Measurements from ENCODE around the gene RAB37.

Gene RAB37

DNA sequence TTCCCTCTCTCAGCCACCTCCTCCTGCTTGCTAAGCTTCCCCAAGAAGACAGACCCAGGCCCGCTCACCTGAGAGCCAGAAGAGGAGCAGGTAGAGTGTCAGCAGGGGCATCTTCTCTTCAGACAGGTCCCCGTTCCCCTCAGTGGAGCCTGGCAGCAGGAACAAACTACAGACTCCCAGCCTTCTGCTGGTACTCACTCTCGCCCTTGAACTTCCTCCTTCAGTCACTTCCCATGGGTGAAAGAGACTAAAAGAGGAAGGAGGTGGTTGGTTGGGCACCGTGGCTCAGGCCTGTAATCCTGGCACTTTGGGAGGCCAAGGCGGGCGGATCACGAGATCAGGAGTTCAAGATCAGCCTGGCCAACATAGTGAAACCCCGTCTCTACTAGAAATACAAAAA, 24.3 kb upstream of the RAB37 start, which contains the start of gene CD300LF:
CD300LF (minus strand) TSS at position 168 of the 400 bp plus-strand sequence; CDS start at position 111, 57 bp downstream.
- DNase-seq (ENCODE audit: insufficient read length, low spot score) (no peak), FAIRE-seq (no peak)
- no peak for TF ChIP-seq POLR2A (IDR thresholded peaks at IDR 0.05; ENCODE audit: low read depth, low read length)

DNA sequence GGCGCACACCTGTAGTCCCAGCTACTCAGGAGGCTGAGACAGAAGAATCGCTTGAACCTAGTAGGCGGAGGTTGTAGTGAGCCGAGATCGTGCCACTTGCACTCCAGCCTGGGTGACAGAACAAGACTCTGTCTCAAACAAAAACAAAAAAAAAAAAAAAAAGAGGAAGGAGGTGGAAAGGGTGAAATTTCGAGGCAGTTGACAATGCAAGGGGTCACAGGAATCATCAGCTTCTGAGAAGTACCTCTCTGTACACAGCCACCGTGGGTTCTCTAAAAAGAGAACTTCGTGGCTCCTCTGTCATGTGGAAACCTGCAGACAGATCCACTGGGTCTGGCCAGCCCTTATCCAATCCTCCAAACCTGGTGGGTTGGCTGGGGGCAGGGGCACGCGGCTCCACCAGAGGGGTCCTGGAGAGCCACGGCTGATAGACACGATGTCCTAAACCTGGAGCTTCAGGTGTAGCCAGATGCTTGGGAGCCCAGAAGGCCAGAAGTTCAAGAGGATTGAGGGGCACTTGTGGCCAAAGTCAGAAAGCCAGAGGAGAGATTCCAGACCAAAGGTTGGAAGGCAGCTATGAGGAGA, 23.8 kb upstream of the RAB37 start:
- DNase-seq (ENCODE audit: insufficient read length, low spot score) (no peak), FAIRE-seq (no peak)
- no peak for TF ChIP-seq POLR2A (IDR thresholded peaks at IDR 0.05; ENCODE audit: low read depth, low read length)

DNA sequence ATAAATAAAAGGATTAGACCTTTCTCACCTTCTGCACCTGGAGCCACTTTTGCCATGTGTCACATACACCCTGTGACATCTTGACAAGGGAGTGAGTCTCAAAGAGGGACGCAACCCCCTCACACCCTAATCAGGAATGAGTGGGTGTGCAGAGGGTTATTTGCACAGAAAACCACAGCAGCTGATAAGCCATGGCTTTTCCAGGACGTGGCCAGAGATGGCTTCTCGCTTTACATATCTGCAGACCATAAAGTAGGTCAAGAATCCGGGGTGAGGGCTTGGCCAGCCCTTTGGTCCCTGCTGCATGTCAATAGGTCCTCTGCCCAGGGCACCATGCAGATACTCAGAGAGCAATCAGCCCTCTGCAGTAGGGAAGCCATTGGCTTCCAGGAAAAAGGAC, 21.9 kb upstream of the RAB37 start:
- DNase-seq (ENCODE audit: insufficient read length, low spot score), result no peak
- no peak for TF ChIP-seq POLR2A (IDR thresholded peaks at IDR 0.05; ENCODE audit: low read depth, low read length)
- FAIRE-seq, result no peak

DNA sequence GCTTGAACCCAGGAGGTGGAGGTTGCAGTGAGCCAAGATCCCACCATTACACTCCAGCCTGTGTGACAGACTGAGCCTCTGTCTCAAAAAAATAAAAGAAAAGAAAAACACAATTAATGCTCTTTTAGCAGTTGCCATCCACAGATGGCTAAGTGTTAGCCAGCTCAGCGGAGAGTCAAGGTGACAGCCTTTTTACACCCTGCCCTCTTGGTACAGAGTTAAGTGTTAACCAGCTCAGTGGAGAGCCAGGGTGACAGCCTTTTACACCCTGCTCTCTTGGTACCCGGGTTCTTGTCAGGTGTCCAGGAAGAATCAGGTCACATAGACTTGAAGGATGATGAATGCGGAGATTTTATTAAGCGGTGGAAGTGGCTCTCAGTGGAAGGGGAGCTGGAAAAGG, 16.6 kb upstream of the RAB37 start:
- DNase-seq (ENCODE audit: insufficient read length, low spot score) (no peak), FAIRE-seq (no peak)
- no peak for TF ChIP-seq POLR2A (IDR thresholded peaks at IDR 0.05; ENCODE audit: low read depth, low read length)

DNA sequence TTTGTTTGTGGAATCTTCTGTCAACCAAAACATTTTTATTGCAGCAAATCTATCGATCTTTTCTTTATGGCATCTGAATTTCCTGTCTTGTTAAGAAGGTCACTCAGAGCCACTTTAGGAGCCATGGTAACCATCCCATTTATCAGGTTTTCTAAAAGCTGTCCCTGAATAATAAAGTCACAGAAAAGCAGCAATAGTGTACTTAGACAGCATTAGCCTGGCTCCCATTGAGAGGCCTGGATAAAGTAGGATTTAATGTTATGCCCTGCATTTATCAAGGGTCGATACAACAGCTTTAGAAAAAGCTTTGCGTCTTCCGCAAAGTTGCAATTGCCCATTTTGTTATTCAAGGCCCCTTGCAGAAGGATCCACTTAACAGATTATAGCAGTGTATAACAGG, 14.3 kb upstream of the RAB37 start:
- no peak for FAIRE-seq

DNA sequence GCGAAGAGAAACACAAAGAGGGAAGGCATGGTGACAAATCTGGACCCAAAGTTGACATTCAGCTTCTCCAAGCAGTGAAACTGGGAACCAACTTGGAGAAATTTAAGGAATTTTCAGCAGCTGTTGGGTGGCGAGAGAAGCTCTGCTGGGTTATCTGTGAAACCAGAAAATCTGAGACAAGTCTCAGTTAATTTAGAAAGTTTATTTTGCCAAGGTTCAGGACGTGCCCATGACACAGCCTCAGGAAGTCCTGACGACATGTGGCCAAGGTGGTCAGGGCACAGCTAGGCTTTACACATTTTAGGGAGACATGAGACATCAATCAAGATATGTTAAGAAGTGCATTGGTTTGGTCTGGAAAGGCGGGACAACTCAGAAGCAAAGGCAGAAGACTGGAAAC, 13.2 kb upstream of the RAB37 start:
- no peak for FAIRE-seq
- no peak for DNase-seq (ENCODE audit: insufficient read length, low spot score)
- no peak for TF ChIP-seq POLR2A (IDR thresholded peaks at IDR 0.05; ENCODE audit: low read depth, low read length)

More for the DNA sequence above, 14.3 kb upstream of the RAB37 start:
- TF ChIP-seq POLR2A (IDR thresholded peaks at IDR 0.05; ENCODE audit: low read depth, low read length), result no peak
- no peak for DNase-seq (ENCODE audit: insufficient read length, low spot score)

DNA sequence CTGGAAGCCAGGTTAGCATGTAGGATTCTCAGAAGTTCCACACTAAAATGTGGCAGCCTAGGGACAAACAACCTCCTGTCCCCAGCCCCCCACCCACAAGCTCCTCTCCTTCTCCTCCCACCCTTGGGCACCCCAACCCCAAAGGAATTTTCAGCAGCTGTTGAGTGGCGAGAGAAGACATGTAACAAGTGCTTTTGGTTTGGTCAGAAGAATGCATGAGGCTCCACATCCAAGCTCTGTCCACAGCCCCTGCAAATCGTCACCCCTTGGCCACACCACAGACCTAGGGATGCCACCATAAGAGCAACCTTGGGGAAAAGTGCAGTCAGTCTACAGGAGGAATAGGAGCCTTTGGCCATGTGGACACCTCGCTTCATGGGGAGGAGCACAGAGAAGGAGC, 11.9 kb upstream of the RAB37 start:
- no peak for TF ChIP-seq POLR2A (IDR thresholded peaks at IDR 0.05; ENCODE audit: low read depth, low read length)
- DNase-seq (ENCODE audit: insufficient read length, low spot score) (no peak), FAIRE-seq (no peak)

DNA sequence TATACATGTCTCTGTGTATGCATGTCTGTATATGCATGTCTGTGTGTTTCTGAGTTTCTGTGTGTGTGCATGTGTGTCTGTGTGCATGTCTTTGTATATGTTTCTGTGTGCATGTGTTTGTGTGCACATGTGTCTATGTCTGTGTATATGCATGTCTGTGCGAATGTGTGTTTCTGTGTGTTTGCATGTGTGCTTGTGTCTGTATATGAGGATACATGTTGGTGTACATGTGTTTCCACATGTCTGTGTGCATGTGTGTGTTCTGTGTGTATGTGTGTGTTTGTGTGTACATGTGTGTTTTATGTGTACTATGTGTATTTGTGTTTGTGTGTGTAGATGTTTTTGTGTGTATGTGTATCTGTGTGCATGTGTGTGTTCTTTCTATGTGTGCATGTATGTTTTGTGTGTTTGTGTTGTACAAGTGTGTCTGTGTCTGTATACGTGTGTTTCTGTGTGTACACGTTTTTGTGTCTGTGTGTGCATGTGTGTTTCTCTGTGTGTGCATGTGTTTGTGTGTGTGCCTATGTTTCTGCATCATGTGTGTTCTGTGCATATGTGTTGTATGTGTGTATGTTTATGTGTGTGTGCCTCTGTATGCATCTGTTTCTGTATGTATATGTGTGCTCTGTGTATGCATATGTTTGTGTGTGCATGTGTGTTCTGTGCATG, 8.9 kb upstream of the RAB37 start:
- FAIRE-seq (no peak), DNase-seq (ENCODE audit: insufficient read length, low spot score) (no peak)
- TF ChIP-seq POLR2A (IDR thresholded peaks at IDR 0.05; ENCODE audit: low read depth, low read length), result no peak

DNA sequence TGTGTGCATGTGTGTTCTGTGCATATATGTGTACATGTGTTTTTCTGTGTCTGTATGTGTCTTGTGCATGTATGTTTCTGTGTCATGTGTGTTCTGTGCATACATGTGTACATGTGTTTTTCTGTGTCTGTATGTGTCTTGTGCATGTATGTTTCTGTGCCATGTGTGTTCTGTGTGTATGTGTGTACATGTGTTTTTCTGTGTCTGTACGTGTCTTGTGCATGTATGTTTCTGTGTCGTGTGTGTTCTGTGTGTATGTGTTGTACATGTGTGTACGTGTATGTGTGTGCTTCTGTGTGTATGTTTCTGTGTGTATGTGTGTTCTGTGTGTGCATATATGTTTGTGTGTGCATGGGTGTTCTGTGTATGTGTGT, 8.4 kb upstream of the RAB37 start:
- TF ChIP-seq POLR2A (IDR thresholded peaks at IDR 0.05; ENCODE audit: low read depth, low read length), result no peak
- DNase-seq (ENCODE audit: insufficient read length, low spot score), result no peak
- no peak for FAIRE-seq

DNA sequence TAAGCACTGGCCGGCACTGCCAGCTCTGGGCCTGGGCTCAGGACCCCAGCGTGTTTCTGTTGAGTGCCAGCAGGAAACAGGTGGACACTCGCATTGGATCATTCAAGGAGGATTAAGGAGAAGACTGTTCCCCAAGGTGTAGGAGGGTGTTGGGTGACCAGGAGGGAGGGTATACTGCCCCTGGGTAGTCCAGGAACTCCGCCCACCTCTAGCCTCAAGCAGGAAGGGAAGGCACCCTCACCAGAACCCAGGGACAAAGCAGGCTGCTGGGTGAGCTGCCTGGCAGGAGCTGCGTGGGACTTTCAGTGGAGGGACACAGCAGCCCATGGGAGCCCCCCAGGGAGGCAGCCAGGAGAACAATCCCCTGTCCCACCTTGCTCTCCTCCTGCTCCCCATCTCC, 7.7 kb upstream of the RAB37 start:
- DNase-seq (ENCODE audit: insufficient read length, low spot score), result no peak
- FAIRE-seq, result no peak
- no peak for TF ChIP-seq POLR2A (IDR thresholded peaks at IDR 0.05; ENCODE audit: low read depth, low read length)

DNA sequence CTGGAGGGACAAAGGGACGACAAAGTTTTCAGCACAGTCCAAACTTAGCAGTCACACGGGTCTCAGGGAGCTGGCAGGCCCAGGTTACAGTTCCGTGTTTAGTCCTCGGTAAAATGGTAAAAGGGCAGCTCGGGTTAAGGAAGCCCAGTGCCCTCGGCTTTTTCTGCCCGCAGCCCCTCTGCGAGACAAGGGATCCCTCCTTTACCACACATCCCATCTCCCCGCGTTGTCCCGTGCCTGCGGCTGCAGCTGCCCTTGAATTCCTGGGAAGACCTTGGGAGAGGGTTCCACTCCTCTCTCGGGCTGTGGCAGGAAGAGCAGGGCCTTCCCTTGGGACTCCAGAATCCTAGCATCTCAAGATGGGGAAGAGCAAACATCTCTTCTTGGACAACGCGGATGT, 7.2 kb upstream of the RAB37 start:
- DNase-seq (ENCODE audit: insufficient read length, low spot score) (no peak), FAIRE-seq (no peak)
- no peak for TF ChIP-seq POLR2A (IDR thresholded peaks at IDR 0.05; ENCODE audit: low read depth, low read length)

DNA sequence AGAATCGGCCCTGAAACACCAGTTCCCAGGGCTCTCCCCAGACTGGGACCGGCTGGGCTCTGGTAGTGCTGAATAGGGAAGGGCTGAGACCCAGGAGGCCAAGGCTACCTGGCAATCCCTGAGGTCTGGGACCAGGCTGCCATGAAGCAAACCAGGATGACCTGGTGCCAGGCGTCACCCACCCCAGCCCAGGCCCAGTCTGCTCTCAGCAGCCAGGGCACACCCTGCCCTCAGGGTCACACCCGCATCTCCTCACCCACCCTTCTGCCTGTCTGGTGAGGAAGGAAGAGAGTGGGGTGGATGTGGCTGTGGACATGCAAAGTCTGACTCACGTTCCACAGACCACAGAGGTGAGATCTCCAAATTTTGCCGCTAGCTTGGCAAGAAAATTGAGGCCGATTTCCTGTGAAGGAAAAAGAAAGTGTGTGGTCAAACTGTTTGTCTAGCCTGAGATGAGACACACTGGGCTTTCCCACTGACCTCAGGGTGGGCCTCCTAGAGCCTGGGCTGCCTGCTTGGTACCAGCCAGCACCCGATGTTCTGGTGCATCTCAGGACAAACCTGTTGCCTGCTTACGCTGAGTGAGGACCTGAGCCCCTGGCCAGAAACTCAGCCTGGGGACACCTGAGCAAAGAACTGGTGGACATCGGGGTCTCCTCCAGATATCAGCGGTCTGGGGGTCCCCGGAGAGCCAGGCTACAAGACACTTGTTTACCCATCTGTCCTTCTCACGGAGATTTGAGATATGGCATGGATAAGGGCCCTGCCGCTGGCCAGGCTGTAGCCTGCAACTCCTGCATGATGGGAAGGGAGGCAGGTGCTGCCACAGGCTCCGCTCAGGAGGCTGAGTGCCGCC, 6.3 kb upstream of the RAB37 start:
- no peak for TF ChIP-seq POLR2A (IDR thresholded peaks at IDR 0.05; ENCODE audit: low read depth, low read length)
- DNase-seq (ENCODE audit: insufficient read length, low spot score) (no peak), FAIRE-seq (no peak)

DNA sequence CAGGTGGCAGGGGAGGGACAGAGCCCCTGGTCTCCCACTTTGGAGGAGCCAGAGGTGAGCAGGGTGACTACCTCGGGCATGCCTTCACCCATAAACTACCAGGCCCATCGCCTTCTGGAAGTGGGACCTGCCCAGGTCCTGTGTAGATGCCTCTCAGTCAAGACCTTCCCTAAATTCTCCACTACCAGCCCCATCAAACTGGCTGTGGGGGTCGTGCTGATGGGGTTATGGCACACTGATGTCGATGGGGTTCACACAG, 5.8 kb upstream of the RAB37 start:
- FAIRE-seq (no peak), DNase-seq (ENCODE audit: insufficient read length, low spot score) (no peak)
- TF ChIP-seq POLR2A (IDR thresholded peaks at IDR 0.05; ENCODE audit: low read depth, low read length), result no peak

DNA sequence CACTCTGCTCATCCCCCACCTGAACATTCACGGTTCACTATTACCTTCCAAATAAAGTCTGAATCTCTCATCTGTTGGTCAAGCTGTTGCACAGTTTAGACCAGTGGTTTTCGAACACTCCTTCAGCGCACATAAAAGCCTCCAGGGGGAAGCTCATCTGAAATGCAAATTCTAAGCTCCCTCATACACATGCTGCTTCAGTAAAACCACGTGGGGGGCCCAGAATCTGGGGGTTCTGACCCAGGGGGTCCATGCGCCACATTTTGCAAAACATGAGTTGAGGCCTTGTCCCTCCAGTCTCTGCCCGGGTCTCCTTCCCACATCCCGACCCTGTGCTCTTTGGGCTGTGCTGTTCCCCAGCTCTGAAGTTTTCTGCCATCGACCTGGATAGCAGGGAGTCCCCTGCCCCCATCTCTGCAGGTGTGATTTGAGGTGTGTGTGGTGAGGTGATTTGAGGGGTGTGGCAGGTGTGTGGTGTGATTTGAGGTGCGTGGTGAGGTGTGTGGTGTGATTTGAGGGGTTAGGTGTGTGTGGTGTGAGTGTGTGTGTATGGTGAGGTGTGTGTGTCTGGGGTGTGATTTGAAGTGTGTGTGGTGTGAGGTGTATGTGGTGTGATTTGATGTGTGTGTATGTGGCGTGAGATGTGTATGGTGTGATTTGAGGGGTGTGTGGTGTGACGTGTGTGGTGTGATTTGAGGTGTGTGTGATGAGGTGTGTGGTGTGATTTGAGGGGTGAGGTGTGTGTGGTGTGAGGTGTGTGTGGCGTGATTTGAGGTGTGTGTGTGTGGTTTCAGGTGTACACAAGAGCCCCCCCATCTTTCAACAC, 4.8 kb upstream of the RAB37 start:
- DNase-seq (ENCODE audit: insufficient read length, low spot score) (no peak), FAIRE-seq (no peak)
- no peak for TF ChIP-seq POLR2A (IDR thresholded peaks at IDR 0.05; ENCODE audit: low read depth, low read length)

Measured in H54 (cell line).